Ovary (tissue), 9 donors: ENCODE data around the gene LDLR. TPM values are rescaled to one million over a fixed set of nuclear protein-coding genes. Genes with fewer than 3 reads are reported as not detected.

Experiments used
- DNase-seq, 5 donors: peaks; one replicate each; pipeline ENCODE4 v3.0.0-alpha.2; 2019 to 2020
- H3K27ac ChIP-seq, 2 donors: fragments of 200-600 bp; one replicate each; pipeline versions ENCODE4 v1.5.1 to v1.8.0; 2019 to 2022
- H3K27me3 ChIP-seq: fragments of 200-600 bp; one replicate; pipeline ENCODE4 v1.8.0; 2022
- H3K36me3 ChIP-seq: fragments of 200-600 bp; sonication (generic); one replicate; pipeline ENCODE4 v1.5.1; 2019
- H3K4me1 ChIP-seq: one replicate; pipeline ENCODE4 v1.8.1; 2013; ENCODE audit warnings: mild to moderate bottlenecking, moderate library complexity; ENCODE audit not compliant: insufficient read depth
- H3K4me3 ChIP-seq: fragments of 200-600 bp; sonication (generic); one replicate; pipeline ENCODE4 v1.5.1; 2017
- H3K9me3 ChIP-seq, 2 donors: fragments of 200-600 bp in 1 of 2; sonication (generic) in 1 of 2; one replicate each; pipeline versions ENCODE4 v1.5.1 to v1.8.1; 2013 to 2019; ENCODE audit warnings: mild to moderate bottlenecking in 1 of 2, moderate library complexity in 1 of 2
- EP300 ChIP-seq: sonication (generic); formaldehyde crosslinking; IDR thresholded peaks from one replicate; pipeline ENCODE4 v1.6.1; 2017; ENCODE audit warnings: antibody characterized with exemption
- POLR2A ChIP-seq: fragments of 450-650 bp; IDR thresholded peaks from one replicate; pipeline ENCODE4 v1.6.1; 2017; ENCODE audit warnings: antibody characterized with exemption, mild to moderate bottlenecking, moderate library complexity
- WGBS, 3 donors: extraction: QIAGEN DNeasy Blood & Tissue Kit in 1 of 3; methylation state at CpG; one replicate each; pipeline versions ENCODE4 v1.1.5 to v1.1.7; 2013 to 2017; 5-methylcytosine and 5-hydroxymethylcytosine counted together
- intact Hi-C, 4 donors: fragments of 100-400 bp; cut with DNase I; formaldehyde crosslinking; loops; one replicate each; pipeline versions ENCODE4 v1.11.0 to v1.15.1; 2022 to 2023
- polyA plus RNA-seq, 2 donors: library from polyadenylated mRNA; stranded (reverse); fragments of 200-250 nt in 1 of 2; fragments of 350-450 nt in 1 of 2; fragmentation: Illumina TruSeq in 1 of 2; extraction: RNeasy Lipid Tissue Mini Kit (QIAGEN cat#74804) in 1 of 2; gene quantifications; one replicate each; pipeline ENCODE4 v1.2.3, GENCODE V29; 2013 to 2014
- total RNA-seq, 7 donors: library from RNA; depleted of rRNA in 2 of 7; stranded (reverse); fragments of >200 nt in 2 of 7; fragmentation: NEBNext Ultra II Directional in 3 of 7; extraction: Animal tissue kit (Norgen Biotek cat#: 25700) in 3 of 7; gene quantifications; one replicate each; pipeline versions ENCODE4 v1.1.0 to v1.2.4, GENCODE V29; 2016 to 2023
- TF ChIP-seq, protein P1 (sequence below), 3 donors: fragments of 450-650 bp in 2 of 3; fragments of 200-600 bp in 1 of 3; IDR thresholded peaks; one replicate each; pipeline versions ENCODE4 v1.5.1 to v1.8.0; 2016 to 2022; ENCODE audit warnings: antibody characterized with exemption in 3 of 3, mild to moderate bottlenecking in 1 of 3
- donor health status: DM: no; HTN: no; CAD: no; lungs with moderate emphysema.
- donor health status: DM: no; HTN: no; CAD: no.
- donor health status: Bipolar disorder and iron deficiency.
- donor health status: DM: yes; HTN: yes; CAD: no.
- donor health status: DM: no; HTN: no; CAD: no.
- donor health status: DM: yes; HTN: yes; CAD: no.

Gene LDLR
- total and polyA plus RNA-seq, 9 donors: 31.1 to 436 (median 141) TPM

DNA sequence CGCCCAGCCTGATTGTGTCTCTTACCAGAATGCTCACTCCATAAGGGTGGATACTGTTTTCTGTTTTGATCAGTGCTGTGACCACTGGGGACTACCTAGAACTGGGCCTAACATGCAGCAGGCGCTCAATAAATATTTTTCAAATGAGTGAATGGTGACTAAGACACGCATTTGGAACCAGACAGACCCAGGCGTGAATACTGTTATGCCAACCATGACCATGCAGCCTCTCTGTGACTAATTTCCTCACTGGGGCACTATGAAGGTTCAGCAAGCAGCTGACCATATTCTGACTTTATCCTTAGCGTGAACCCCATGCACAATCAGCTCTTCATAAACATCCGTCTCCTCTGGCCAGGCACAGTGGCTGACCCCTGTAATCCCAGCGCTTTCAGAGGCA, 79.3 kb downstream of the LDLR start:
- Histone ChIP-seq H3K4me3 (no peak overlapping the region), H3K9me3 (no peaks in the 10 kb centered on the region), H3K36me3 (no peaks in the 10 kb centered on the region), H3K27ac (no peak overlapping the region), H3K4me1 (peaks cover 13% of the 10 kb centered on the region), H3K27me3 (no peaks in the 10 kb centered on the region)
- WGBS, 3 donors: 71 to 87% (median 79%) methylated on average over 7 of the region's 7 CpGs
- intact Hi-C loops: no loop called here
- DNase-seq: no peak
- TF ChIP-seq EP300 (no peak), POLR2A (no peak)
- TF ChIP-seq, protein P1, sequence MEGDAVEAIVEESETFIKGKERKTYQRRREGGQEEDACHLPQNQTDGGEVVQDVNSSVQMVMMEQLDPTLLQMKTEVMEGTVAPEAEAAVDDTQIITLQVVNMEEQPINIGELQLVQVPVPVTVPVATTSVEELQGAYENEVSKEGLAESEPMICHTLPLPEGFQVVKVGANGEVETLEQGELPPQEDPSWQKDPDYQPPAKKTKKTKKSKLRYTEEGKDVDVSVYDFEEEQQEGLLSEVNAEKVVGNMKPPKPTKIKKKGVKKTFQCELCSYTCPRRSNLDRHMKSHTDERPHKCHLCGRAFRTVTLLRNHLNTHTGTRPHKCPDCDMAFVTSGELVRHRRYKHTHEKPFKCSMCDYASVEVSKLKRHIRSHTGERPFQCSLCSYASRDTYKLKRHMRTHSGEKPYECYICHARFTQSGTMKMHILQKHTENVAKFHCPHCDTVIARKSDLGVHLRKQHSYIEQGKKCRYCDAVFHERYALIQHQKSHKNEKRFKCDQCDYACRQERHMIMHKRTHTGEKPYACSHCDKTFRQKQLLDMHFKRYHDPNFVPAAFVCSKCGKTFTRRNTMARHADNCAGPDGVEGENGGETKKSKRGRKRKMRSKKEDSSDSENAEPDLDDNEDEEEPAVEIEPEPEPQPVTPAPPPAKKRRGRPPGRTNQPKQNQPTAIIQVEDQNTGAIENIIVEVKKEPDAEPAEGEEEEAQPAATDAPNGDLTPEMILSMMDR (IDR thresholded peaks at IDR 0.05): no peak

DNA sequence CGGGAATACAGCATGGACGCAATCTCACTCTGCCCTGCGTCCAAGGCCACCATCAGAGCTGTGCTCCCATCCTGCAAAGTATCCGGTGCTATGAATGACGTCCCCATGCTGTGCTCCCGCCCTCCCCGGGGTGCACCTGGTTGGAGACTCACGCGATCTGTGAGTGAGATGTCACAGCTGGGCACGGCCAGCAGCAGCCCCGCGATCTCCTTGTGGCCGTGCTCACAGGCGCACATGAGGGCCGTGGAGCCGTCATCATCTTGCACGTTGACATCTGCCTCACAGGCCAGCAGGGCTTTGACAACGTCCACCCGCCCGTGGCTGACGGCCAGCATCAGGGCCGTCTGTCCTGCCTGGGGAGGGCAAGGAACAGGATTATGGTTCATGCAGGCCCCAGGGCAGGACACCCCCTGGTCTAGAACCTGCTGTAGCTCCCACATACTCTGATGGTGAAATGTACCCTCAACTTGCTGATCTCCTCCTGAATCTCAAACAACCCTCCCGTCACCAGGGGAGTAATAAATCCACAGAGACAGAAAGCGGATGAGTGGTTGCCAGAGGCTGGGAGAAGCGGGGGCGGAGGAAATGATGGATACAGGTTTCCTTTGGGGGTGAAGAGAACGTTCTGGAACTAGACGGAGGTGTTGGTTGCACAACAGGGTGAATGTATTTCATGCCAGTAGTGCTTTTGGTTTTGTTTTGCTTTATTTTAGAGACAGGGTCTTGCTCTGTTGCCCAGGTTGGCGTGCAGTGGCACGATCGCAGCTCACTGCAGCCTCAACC, 80.8 kb downstream of the LDLR start:
- Histone ChIP-seq H3K36me3 (no peaks in the 10 kb centered on the region), H3K27ac (no peak overlapping the region), H3K27me3 (no peaks in the 10 kb centered on the region), H3K4me3 (no peak overlapping the region), H3K9me3 (no peaks in the 10 kb centered on the region), H3K4me1 (peaks cover 10% of the 10 kb centered on the region)
- WGBS, 3 donors: 80 to 82% (median 81%) methylated on average over 31 of the region's 31 CpGs
- TF ChIP-seq POLR2A (no peak), EP300 (no peak)
- TF ChIP-seq, protein P1 (IDR thresholded peaks at IDR 0.05): no peak
- no peak for DNase-seq
- intact Hi-C loops: no loop called here

DNA sequence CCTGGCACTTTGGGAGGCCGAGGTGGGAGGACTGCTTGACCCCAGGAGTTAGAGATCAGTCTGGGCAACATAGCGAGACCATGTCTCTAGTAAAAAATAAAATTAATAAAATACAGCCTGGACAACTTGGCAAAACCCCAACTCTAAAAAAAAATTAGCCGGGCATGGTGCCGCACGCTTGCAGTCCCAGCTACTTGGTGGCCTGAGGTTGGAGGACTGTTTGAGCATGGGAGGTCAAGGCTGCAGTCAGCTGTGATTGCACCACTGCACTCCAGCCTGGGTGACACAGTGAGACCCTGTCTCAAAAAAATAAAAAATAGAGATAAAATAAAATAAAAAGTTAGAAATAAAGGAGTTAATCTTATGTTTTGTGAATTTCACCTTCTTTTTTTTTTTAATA, 81.9 kb downstream of the LDLR start:
- Histone ChIP-seq H3K4me3 (no peak overlapping the region), H3K27me3 (no peaks in the 10 kb centered on the region), H3K27ac (no peak overlapping the region), H3K9me3 (no peaks in the 10 kb centered on the region), H3K36me3 (no peaks in the 10 kb centered on the region), H3K4me1 (peaks cover 7% of the 10 kb centered on the region)
- WGBS, 3 donors: 64 to 65% (median 65%) methylated on average over 5 of the region's 5 CpGs
- no peak for DNase-seq
- intact Hi-C loops: no loop called here
- no peak for TF ChIP-seq EP300
- no peak for TF ChIP-seq POLR2A

DNA sequence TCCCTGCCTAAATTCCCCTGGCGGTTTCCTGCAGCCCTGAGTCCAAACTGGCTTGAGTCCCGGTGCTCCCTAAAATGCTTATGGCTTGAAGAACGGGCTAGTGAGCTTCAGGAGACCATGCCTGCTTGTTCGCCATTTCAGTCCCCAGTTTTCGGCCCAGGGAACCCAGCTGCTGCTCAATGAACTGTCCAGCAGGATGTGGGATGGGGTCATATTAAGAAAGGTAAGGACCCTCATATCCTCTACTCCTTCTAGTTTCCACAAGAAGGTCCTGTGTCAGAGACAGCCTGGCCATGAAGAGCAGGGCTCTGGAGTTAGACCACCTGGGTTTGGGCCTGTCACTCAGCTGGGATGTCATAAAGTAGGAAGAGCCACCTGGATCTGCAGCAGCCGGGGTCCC, 83.3 kb downstream of the LDLR start:
- Histone ChIP-seq H3K27me3 (no peaks in the 10 kb centered on the region), H3K36me3 (no peaks in the 10 kb centered on the region), H3K27ac (no peak overlapping the region), H3K4me3 (no peak overlapping the region), H3K4me1 (no peaks in the 10 kb centered on the region), H3K9me3 (no peaks in the 10 kb centered on the region)
- TF ChIP-seq, protein P1 (IDR thresholded peaks at IDR 0.05): no peak
- TF ChIP-seq POLR2A (no peak), EP300 (no peak)
- DNase-seq: no peak
- WGBS, 3 donors: 61 to 78% (median 76%) methylated on average over 5 to 6 of the region's 6 CpGs
- intact Hi-C loops: no loop called here

DNA sequence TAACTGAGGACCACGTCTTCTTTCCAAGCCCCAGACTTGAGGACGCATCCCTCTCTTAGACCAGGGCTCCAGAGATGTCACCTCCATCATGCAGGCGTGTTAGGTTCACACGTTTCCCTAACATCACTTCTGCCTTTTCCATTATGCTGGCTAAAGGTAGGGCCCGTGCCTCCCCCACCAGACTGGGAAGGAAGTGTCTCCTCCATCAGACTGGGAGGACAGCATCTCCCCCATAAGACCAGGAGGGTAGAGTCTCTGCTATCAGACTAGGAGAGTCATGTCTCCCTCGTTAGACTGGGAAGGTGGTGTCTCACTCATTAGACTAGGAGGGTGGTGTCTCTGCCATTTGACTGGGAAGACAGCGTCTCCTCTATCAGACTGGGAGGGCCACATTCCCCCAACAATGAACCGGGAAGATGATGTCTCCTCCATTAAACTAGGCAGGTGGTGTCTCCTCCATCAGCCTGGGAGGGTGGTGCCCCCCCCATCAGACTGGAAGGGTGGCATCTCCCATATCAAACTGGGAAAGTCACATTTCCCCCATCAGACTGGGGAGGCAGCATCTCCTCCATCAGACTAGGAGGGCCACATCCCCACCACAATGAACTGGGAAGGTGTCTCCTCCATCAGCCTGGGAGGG, 84.4 kb downstream of the LDLR start:
- Histone ChIP-seq H3K4me3 (no peak overlapping the region), H3K36me3 (no peaks in the 10 kb centered on the region)
- WGBS, 3 donors: 76 to 89% (median 85%) methylated on average over 8 of the region's 8 CpGs

More for the DNA sequence above, 84.4 kb downstream of the LDLR start:
- no peak for DNase-seq
- intact Hi-C loops: no loop called here
- Histone ChIP-seq H3K27ac (no peak overlapping the region), H3K9me3 (no peaks in the 10 kb centered on the region), H3K27me3 (no peaks in the 10 kb centered on the region), H3K4me1 (no peaks in the 10 kb centered on the region)
- TF ChIP-seq, protein P1 (IDR thresholded peaks at IDR 0.05): no peak
- TF ChIP-seq POLR2A (no peak), EP300 (no peak)
